Stimulated activated CD8-positive, alpha-beta memory T cell treated with anti-CD3 and anti-CD28 coated beads, Interleukin-4, amount 100 ng/mL, for 4 hours (primary cell): ENCODE measurements around the gene TMEM121B.
A peak's percentile ranks its signal among the peaks of the same experiment; 100 is the strongest.

Experiments used
- DNase-seq, 2 donors: peaks; one replicate each; pipeline ENCODE4 v3.0.0-alpha.2; 2020; ENCODE audit warnings: low read depth in 2 of 2, low spot score in 1 of 2

The TMEM121B gene

DNA sequence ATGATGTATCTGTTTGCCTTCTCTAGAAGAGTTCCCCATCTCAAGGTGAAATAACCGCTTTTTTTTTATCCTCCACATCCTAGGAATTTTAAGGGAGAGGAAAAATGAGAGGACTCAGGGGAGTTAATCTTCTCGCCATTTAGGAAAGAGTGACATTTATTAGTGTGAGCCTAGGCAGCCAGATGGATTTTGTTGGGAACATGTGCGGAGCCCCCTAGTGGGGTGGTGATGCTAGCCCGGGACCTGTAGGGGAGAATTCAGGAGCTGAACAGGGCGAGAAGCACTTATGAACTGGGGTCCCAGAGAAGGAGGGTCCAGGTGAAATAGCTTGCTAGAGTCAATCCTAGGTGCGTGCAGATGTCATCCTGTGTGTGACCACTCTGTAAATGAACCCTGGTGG, 25.6 kb downstream of the TMEM121B start:
- DNase-seq: no peak

DNA sequence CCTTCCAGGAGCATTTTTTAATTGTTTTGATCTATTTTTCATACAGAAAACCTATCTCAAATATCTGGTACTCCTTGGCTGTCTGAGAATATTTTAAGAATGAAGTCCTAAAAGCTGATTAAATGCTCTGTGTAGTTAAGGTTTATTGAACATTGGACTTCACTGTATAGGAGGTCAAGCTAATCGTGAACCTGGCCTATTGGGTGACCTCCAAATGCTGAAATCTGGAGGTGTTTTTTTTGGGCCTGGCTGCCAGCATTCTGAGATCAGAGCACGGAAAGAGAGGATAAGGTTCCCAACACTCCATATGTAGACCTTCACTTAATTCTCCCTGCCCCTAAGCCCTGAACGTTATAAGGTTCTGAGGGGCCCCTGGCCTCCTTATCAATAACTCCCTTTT, 28.1 kb downstream of the TMEM121B start:
- no peak for DNase-seq

DNA sequence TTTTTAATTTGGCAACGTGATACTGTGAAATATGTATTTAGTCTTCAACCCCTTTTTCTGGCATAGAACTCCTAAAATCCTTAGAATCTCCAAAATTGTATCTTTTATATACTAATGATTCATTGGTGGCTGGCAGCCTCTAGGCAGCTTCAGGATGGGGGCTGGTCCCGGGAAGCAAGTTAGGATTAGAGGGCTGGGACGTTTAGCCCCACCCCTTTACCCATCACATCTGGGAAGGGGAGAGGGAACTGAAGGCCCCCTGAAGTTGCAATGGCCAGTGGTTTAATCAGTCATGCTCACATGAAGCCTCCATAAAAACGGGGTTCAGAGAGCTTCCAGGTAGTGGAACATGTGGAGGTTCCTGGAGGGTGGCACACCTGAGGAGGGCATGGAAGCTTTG, 29.3 kb downstream of the TMEM121B start:
- no peak for DNase-seq

DNA sequence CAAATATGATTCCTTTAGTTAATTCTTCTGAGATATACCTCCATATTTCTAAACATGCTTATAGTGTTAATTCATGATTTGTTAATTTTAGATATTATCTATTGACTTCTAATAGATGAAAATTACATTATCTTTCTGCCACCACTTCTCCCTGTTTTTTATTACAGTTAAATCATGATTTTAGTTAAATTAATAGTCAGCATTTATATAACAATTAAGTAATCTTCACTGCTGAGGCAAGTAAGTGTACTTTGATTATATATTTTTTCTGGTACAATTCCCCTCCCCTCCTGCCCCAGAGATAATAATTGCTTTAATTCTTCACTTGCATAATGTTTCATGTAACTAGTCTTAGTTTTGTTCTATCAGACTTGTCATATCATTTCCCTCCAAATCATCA, 30.6 kb downstream of the TMEM121B start:
- no peak for DNase-seq

DNA sequence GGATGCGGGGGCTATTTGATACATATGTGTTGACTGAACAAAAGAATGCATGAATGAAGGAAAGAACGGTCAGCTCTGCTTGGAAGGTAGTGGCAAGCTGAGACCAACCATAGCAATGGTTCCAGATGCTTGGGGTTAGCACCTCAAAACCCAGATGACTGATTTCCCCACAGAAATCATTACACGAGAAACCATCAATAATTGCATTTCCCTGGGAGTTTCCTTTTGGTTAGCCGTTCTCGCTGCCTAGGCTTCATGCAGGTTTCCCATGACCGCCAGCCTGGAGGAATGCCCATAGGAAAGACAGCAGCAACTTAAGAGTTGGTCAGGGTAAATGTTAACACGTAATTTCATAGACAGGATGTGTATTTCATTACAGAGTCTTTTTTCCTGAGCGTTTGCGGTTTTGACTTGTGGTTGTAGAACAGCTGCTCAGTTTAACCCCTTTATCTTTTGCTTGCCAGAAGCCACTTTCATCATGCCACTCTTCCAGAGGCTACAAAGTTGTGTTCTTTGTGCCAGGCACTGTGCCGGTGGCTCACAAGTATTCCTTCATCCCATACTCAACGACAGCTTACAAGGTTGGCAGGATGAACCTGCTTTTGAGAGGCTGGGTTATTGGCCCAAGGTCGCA, 33.5 kb downstream of the TMEM121B start:
- no peak for DNase-seq

DNA sequence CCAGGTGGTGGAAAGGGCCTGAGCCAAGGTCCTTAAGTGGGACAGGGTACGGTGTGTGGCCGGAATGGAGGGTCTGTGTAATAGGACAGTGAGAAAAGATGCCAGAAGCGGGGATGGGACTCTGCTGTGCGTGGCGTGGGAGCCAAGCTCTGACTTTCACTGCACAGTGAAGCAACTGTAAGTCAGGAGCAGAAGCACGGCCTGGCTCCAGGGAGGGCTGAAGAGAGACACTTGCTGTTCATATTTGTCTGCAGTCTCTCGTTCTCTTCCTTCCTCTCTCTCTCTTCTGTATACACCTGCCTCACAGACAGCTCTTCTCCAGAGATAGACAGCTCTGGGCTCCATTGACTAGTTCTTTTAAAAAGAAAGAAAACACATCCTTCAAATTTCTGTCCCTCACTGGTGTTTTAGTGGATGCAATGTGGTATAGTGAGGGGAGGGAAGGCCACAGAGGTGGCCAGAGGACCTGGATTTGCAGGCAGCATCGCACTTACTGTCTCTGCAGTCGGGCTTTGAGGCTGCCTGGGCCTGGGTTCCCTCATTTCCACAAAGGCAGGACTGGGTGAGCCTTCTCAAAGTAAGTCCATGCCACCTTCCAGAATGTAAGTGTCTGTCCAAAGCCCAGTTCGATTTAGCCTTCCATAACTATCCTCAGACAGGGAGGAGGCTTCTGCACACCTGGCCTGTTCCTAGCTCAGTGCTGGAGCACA, 34.2 kb downstream of the TMEM121B start:
- DNase-seq: no peak

DNA sequence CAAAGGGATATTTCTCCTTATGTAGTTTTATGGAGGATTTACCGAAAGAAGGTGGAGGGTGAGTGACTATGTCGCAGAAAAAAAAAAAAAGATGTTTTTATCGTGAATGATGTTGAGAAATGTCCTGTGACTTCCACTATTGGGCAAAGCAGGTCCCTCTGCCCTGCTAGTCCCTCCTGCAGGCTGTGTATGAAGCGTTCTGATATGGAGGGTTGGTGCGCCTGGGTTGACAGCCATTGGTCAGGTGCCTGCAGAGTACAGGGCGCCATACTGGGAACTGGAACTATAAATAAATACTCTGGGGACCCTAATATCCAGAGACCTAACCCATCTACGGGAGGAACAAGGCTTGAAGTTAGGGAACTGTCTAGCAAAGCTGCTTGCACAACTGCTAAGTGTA, 34.9 kb downstream of the TMEM121B start:
- no peak for DNase-seq

DNA sequence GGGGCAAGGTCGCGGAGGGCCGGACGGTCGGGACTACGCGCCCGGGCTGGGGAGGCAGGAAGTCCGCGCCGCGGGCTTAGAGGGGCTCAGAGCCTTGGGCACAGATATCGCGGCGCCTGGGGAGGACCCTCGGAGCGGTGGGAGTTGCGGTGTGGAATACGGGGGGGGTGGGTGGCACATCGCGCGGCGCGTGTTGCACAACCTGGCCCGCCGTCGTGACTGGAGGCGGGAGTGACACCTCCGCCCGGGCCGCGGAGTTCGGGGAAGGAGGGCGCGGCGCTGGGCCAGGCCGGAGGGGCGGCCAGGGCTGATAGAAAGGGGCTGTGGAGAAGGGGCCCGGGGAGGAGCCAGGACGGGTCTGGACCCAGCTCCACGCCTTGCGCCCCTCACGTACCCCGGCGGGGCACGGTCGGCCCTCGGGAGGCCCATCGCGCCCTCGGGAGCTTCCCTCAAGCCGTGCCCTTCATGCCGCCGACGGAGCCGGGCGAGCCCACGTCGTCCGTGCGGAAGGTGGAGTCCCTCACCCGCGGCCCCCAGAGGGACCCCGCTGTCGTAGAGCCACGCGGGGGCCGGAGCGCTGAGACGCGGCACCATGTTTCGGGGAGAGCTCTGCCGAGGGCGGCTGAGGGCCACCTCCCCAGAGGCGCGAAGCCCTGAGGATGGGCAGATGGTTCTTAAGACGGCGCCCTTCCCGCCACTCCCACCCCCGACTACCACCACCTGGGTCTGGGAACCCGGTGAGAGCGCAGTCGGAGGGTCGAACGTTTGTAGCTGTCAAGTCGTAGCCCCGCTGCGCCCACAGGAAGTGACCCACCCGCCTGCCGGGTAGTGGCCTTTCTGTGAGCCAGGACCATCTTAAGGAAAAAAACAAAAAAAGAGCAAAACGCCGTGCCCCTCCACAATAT, 35.6 kb downstream of the TMEM121B start:
- DNase-seq: no peak

DNA sequence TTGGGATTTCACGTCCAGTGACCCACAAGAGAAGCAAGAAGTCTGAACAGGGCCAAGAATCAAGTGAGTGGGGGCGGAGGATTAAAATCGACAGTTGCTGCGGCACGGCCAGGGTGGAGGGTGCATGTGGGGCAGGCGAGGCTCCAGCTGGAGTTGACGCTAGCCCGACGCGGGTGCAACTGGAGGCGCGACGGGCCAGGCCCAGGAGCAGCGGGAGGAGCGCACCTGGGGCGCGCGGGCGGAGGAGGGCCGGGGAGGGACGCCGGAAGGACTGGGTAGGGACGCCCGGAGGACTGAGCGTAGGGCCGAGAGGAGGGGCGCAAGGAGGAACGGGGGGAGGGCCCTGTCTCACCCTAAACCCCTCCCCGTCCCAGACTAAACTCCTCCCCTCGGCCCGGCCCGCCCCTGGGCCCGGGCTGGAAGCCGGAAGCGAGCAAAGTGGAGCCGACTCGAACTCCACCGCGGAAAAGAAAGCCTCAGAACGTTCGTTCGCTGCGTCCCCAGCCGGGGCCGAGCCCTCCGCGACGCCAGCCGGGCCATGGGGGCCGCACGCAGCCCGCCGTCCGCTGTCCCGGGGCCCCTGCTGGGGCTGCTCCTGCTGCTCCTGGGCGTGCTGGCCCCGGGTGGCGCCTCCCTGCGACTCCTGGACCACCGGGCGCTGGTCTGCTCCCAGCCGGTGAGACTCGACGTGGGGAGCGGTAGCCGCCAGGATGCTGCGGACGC, 36.4 kb downstream of the TMEM121B start, which contains the start of gene IL17RA:
IL17RA (plus strand) TSS at position 447 of the 723 bp plus-strand sequence; CDS start at position 539, 92 bp downstream.
- peak; percentile 85 to 87 for DNase-seq

DNA sequence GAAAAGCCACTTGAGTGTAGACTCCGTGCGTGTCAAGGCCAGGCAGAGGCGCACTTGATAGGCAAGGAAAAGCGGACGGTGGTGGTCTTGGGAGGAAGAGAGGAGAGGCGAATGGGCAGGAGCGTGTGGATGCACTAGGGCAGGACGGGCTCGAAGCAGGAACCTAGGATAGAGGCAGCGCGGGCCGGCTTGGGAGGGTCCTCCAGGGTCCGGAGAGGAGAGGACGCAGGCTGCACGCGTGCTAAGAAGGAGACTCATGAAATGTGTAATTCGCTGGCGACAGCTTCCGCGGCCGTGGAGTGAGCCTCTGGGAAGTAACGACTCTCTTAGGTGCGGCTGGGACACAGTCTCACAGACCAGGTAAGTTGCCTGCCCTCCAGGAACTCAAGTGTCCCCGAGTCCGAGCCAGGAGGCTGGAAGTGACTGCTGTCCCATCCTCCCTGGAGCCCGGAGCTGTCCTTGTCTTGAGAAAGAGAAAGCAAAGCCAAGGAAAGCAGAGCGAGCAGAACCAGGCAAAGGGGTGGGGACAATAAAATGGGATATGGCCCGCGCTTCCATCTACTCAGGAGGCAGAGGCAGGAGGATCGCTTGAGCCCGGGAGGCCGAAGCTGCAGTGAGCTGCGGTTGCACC, 37.2 kb downstream of the TMEM121B start:
- no peak for DNase-seq

DNA sequence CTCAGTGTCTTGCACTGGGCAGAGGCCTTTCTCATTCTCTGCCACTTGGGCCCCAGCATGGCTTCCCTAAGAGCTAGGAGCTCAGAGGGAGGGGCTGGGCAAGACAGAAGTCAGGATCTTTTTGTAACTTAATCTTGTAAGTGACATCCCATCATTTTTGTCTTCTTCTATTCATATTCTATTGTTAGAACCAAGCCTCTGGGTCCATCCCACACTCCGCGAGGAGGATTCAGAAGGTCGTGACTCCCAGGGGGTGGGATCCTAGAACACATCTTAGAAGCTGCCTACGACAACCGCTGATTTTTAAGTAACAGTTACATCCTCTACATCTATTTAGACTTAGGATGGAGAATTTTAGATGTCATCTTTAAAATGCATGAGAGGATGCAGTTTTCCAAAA, 37.9 kb downstream of the TMEM121B start:
- DNase-seq: no peak

DNA sequence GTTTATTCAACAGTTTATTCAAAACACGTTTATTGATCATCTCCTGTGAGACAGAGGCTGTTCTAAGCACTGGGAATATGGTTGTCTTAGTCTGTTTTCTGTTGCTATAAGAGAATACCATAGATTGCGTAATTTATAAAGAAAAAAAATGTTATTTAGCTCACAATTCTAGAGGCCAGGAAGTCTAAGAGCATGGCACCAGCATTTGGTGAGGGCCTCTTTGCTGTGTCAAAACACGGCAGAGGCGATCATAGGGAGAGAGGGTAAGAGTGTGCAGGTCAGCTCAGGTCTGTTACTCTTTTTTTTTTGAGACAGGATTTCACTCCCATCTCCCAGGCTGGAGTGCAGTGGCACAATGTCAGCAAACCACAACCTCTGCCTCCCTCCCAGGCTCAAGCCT, 41.6 kb downstream of the TMEM121B start:
- DNase-seq: no peak

DNA sequence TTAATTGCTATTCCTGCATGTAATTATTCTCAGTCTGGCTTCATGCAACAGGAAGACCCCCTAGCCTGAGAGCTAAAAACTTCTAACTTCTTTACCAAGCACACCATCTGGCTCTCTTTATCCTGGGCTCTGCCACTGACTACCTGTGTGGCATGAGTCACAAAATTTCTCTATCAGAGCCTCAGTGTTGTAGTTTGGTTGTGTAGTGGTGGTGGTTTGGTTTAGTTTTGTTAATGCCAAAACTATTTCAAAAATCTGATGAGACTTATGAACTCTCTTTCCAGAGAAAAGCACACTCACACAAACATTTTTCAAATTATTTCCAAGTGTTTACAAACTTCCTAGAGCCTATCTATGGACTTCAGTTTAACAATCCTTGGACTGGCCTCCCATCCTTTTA, 43.9 kb downstream of the TMEM121B start:
- no peak for DNase-seq

DNA sequence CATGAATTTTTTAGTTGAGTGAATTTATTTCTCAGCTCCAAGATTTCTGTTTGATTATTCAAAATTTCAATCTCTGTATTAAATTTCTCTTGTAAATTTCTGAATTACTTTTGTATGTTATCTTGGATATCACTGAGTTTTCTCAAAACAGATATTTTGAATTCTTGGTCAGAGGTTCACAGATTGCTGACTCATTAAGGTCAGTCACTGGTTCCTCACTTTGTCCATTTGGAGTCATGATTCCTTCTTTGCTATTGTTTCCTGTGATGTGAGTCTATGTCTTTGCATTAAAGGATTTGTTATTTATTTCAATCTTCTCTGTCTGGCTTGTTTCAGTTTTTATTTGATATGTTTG, 46.5 kb downstream of the TMEM121B start:
- DNase-seq: no peak

DNA sequence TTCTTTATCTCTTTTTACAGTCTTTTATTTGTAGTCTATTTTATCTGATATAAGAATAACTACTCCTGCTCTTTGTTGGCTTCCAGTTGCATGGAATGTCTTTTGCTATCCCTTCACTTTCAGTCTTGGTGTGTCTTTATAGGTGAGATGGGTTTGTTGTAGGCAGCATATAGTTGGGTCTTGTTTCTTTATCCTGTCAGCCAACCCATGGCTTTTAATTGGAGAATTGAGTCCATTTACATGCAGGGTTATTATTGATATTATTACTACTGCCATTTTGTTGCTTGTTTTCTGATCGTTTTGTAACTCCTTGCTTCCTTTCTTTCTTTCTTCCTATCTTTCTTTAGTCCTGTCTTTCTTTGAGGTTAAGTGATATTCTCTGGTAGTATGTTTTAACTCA, 48.3 kb downstream of the TMEM121B start:
- no peak for DNase-seq
